PC-9 (cell line): ENCODE measurements around the gene UQCR11. TPM values are rescaled to one million over a fixed set of nuclear protein-coding genes. Genes with fewer than 3 reads are reported as not detected.

Experiments
- BruUV-seq: library from RNA; stranded (reverse); fragments of 400-500 nt; replicated peaks from 2 replicates; lab custom pipeline; 2021; lab: Mats Ljungman, UMichigan
- CTCF ChIA-PET: fragments of 300-600 bp; sonication (Branson Sonifier 250); formaldehyde crosslinking; loops from one replicate; lab custom pipeline; 2022; ENCODE audit warnings: antibody characterized with exemption; lab: Charles Lee
- POLR2A ChIA-PET: fragments of 300-600 bp; sonication (Branson Sonifier 250); formaldehyde crosslinking; loops from one replicate; lab custom pipeline; 2022; ENCODE audit warnings: antibody characterized with exemption; ENCODE audit not compliant: unreplicated experiment; lab: Charles Lee
- DNase-seq, 2 experiments: peaks; one replicate each; pipeline versions ENCODE4 v3.0.0 to v3.0.0-alpha.2; 2015 to 2022; ENCODE audit warnings: mixed read lengths in 1 of 2
- H2AFZ ChIP-seq: fragments of 200-600 bp; sonication (generic); 2 replicates; pipeline ENCODE4 v1.8.1; 2017; ENCODE audit warnings: antibody characterized with exemption
- H3F3A ChIP-seq: fragments of 200-600 bp; sonication (generic); 2 replicates; pipeline ENCODE4 v1.8.1; 2017; ENCODE audit warnings: antibody characterized with exemption, mild to moderate bottlenecking, low read depth; ENCODE audit not compliant: insufficient read depth
- H3K27ac ChIP-seq: fragments of 200-600 bp; sonication (generic); 2 replicates; pipeline ENCODE4 v1.6.1; 2016; ENCODE audit warnings: mixed run types
- H3K27me3 ChIP-seq: fragments of 200-600 bp; sonication (generic); 2 replicates; pipeline ENCODE4 v1.6.1; 2016; ENCODE audit warnings: low read depth, mixed run types; ENCODE audit not compliant: insufficient read depth
- H3K36me3 ChIP-seq: fragments of 200-600 bp; sonication (generic); 2 replicates; pipeline ENCODE4 v1.6.1; 2016; ENCODE audit warnings: low read depth, mixed run types
- H3K4me1 ChIP-seq: fragments of 200-600 bp; sonication (generic); replicated peaks from 2 replicates; pipeline ENCODE4 v1.6.1; 2016; ENCODE audit warnings: mixed run types; ENCODE audit not compliant: insufficient read depth
- H3K4me2 ChIP-seq: fragments of 200-600 bp; sonication (generic); 2 replicates; pipeline ENCODE4 v1.6.1; 2017; ENCODE audit warnings: mixed run types
- H3K4me3 ChIP-seq: fragments of 200-600 bp; sonication (generic); 2 replicates; pipeline ENCODE4 v1.6.1; 2016; ENCODE audit warnings: mixed run types
- H3K79me2 ChIP-seq: fragments of 200-600 bp; sonication (generic); 2 replicates; pipeline ENCODE4 v1.6.1; 2017; ENCODE audit warnings: low read depth, mixed run types
- H3K9me2 ChIP-seq: fragments of 200-600 bp; sonication (generic); 2 replicates; pipeline ENCODE4 v1.8.1; 2017; ENCODE audit warnings: mild to moderate bottlenecking; ENCODE audit not compliant: insufficient read depth
- H3K9me3 ChIP-seq: fragments of 200-600 bp; sonication (generic); 2 replicates; pipeline ENCODE4 v1.8.1; 2016; ENCODE audit warnings: low read depth; ENCODE audit not compliant: insufficient read depth
- H4K20me1 ChIP-seq: fragments of 200-600 bp; sonication (generic); 2 replicates; pipeline ENCODE4 v1.8.1; 2017; ENCODE audit not compliant: insufficient read depth
- CTCF ChIP-seq: fragments of 200-600 bp; sonication (generic); conservative IDR thresholded peaks from 2 replicates; pipeline ENCODE4 v1.6.1; 2017; ENCODE audit warnings: mixed run types, antibody characterized with exemption, mild to moderate bottlenecking, moderate library complexity
- EZH2 ChIP-seq: fragments of 200-600 bp; sonication (generic); IDR thresholded peaks from 2 replicates; pipeline ENCODE4 v1.8.0; 2017; ENCODE audit warnings: antibody characterized with exemption, low read depth
- intact Hi-C: fragments of 100-400 bp; cut with micrococcal nuclease; formaldehyde crosslinking; loops from one replicate; pipeline ENCODE4 v1.10.0; 2022; ENCODE audit not compliant: unreplicated experiment
- total RNA-seq: library from RNA; stranded (reverse); gene quantifications from 2 replicates; pipeline ENCODE4 v1.2.3, GENCODE V29; 2021

UQCR11 gene
- total RNA-seq, 1 experiment from 2014 or later, result 196 TPM

GRCh38 chr19:1636325-1637236, 31.3 kb upstream of the UQCR11 start:
- no peaks in the 10 kb centered on the region for H3K27me3 ChIP-seq
- intact Hi-C loops, result no loop called here
- no peak for TF ChIP-seq CTCF
- TF ChIP-seq EZH2, result no peak
- CTCF ChIA-PET, result no interaction called here
- H3K9me2 ChIP-seq, result no peaks in the 10 kb centered on the region
- no peaks in the 10 kb centered on the region for H3F3A ChIP-seq
- DNase-seq, result no peak
- 0 out of 2 replicates have a peak, but pooled peaks cover 3% of the 10 kb centered on the region for H3K36me3 ChIP-seq
- H3K79me2 ChIP-seq, result no peaks in the 10 kb centered on the region
- BruUV-seq, result no TSS peak
- no peak overlapping the region for H3K4me3 ChIP-seq
- no peaks in the 10 kb centered on the region for H3K9me3 ChIP-seq
- H4K20me1 ChIP-seq, result no peaks in the 10 kb centered on the region
- no peak overlapping the region for H3K27ac ChIP-seq
- no peaks in the 10 kb centered on the region for H3K4me1 ChIP-seq
- H3K4me2 ChIP-seq, result no peak overlapping the region
- no peak overlapping the region for H2AFZ ChIP-seq
- POLR2A ChIA-PET, result no interaction called here

- no peaks in the 10 kb centered on the region for H3K9me3 ChIP-seq
- H4K20me1 ChIP-seq, result no peaks in the 10 kb centered on the region
- H3K79me2 ChIP-seq, result no peaks in the 10 kb centered on the region
- no peaks in the 10 kb centered on the region for H3K9me2 ChIP-seq
- H3K4me3 ChIP-seq, result no peak overlapping the region
- intact Hi-C loops, result no loop called here
- no peak overlapping the region for H3K4me2 ChIP-seq
- DNase-seq, result no peak
- no peaks in the 10 kb centered on the region for H3K27me3 ChIP-seq
- ChIA-PET CTCF (no interaction called here), POLR2A (no interaction called here)
- H3K27ac ChIP-seq, result no peak overlapping the region
- no peaks in the 10 kb centered on the region for H3F3A ChIP-seq
- TF ChIP-seq EZH2, result no peak
- no peak for TF ChIP-seq CTCF
- no peaks in the 10 kb centered on the region for H3K4me1 ChIP-seq
- no TSS peak for BruUV-seq
- H2AFZ ChIP-seq, result no peak overlapping the region
- 0 out of 2 replicates have a peak, but pooled peaks cover 3% of the 10 kb centered on the region for H3K36me3 ChIP-seq
These were observed 29.6 kb upstream of the UQCR11 start for GRCh38 chr19:1634938-1635243.

DNA sequence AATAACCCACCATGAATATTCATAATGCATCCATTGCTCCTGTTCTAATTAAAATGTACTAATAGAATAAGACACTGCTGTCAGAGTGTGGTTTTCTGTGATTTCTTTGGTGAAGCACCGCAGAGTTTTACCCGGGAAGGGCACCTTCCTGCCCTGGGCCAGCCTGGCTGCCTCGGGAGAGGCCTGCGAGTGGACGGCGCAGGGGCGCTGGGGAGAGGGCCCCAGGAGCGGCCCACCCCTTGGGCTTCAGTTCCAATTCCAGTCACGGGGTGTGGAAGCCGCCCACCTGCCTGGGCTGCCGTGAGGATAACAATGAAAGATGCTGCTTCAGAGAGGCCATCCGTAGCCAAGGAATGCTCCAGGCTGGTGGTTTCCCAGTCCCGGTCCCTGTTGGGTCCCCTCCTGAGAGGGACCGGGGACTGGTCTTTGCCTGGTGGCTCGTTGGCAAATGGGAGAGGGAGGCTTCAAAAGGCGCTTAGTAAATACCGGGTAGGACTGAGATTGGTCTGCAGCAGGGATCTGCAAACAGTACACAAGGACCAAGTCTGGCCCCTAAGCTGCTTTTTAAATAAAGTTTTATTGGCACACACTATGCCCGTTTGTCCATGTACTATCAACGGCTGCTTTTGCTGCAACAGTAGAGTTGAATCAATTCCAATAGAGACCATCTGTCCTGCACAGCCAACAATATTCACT, 29.1 kb upstream of the UQCR11 start:
- no peaks in the 10 kb centered on the region for H3K79me2 ChIP-seq
- H3F3A ChIP-seq, result no peaks in the 10 kb centered on the region
- no TSS peak for BruUV-seq
- H3K4me3 ChIP-seq, result no peak overlapping the region
- CTCF ChIA-PET, result no interaction called here
- POLR2A ChIA-PET, result no interaction called here
- no peaks in the 10 kb centered on the region for H3K9me2 ChIP-seq
- H3K4me2 ChIP-seq, result no peak overlapping the region
- H3K9me3 ChIP-seq, result no peaks in the 10 kb centered on the region
- intact Hi-C loops, result no loop called here
- no peaks in the 10 kb centered on the region for H3K27me3 ChIP-seq
- H2AFZ ChIP-seq, result no peak overlapping the region
- H4K20me1 ChIP-seq, result no peaks in the 10 kb centered on the region
- DNase-seq, result no peak
- H3K36me3 ChIP-seq, result 0 out of 2 replicates have a peak, but pooled peaks cover 3% of the 10 kb centered on the region
- H3K4me1 ChIP-seq, result no peaks in the 10 kb centered on the region
- no peak overlapping the region for H3K27ac ChIP-seq
- no peak for TF ChIP-seq CTCF
- TF ChIP-seq EZH2, result no peak
